IPS DF 19.7 (cell line): ENCODE data around the gene H19.

Source experiments
- DNase-seq: peaks from one replicate; pipeline ENCODE4 v3.0.0-alpha.2; 2013; ENCODE audit warnings: low read depth, low spot score

H19 gene

GRCh38 chr11:1947592-1948237 is 49.9 kb downstream of the H19 start:
- DNase-seq, result no peak

- no peak for DNase-seq
Measured at GRCh38 chr11:1946812-1947484, 50.7 kb downstream of the H19 start, which contains the start of gene MRPL23. Gene MRPL23 (plus strand): TSS chr11:1947332. CDS start chr11:1947363, 31 bp downstream.
